Muscle layer of colon (tissue), 2 donors: ENCODE data around the gene ARHGAP25.

Experiments used
- H3K27ac ChIP-seq: one replicate; pipeline ENCODE4 v1.7.0; 2013; ENCODE audit warnings: low read depth, mild to moderate bottlenecking, low read length, moderate library complexity
- H3K27me3 ChIP-seq, 2 donors: one replicate each; pipeline ENCODE4 v1.7.0; 2013; ENCODE audit warnings: low read length in 2 of 2, mild to moderate bottlenecking in 2 of 2; ENCODE audit not compliant: insufficient read depth in 2 of 2, control insufficient read depth in 1 of 2
- H3K36me3 ChIP-seq: one replicate; pipeline ENCODE4 v1.7.0; 2013; ENCODE audit warnings: mild to moderate bottlenecking, low read length; ENCODE audit not compliant: insufficient read depth
- H3K4me1 ChIP-seq: one replicate; pipeline ENCODE4 v1.7.0; 2013; ENCODE audit warnings: mild to moderate bottlenecking, low read length; ENCODE audit not compliant: insufficient read depth
- H3K4me3 ChIP-seq, 2 donors: one replicate each; pipeline ENCODE4 v1.7.0; 2013; ENCODE audit warnings: low read length in 2 of 2, low read depth in 1 of 2, mild to moderate bottlenecking in 1 of 2, moderate library complexity in 1 of 2
- H3K9ac ChIP-seq: one replicate; pipeline ENCODE4 v1.7.0; 2013; ENCODE audit warnings: low read length
- H3K9me3 ChIP-seq: one replicate; pipeline ENCODE4 v1.7.0; 2013; ENCODE audit warnings: mild to moderate bottlenecking, low read length
- donor health status: abdominal sarcoma.
- donor health status: Adenocarcinoma of cecum.

ARHGAP25 gene

GRCh38 chr2:68721482-68722101 is 13.0 kb upstream of the ARHGAP25 start:
- Histone ChIP-seq H3K36me3 (no peaks in the 10 kb centered on the region), H3K27ac (no peak overlapping the region), H3K4me3 (no peak overlapping the region), H3K9me3 (no peaks in the 10 kb centered on the region), H3K9ac (no peak overlapping the region), H3K27me3 (no peaks in the 10 kb centered on the region), H3K4me1 (no peaks in the 10 kb centered on the region)

GRCh38 chr2:68722712-68723111 is 11.9 kb upstream of the ARHGAP25 start:
- Histone ChIP-seq H3K4me1 (no peaks in the 10 kb centered on the region), H3K9ac (no peak overlapping the region), H3K27ac (no peak overlapping the region), H3K36me3 (no peaks in the 10 kb centered on the region), H3K4me3 (no peak overlapping the region), H3K9me3 (no peaks in the 10 kb centered on the region), H3K27me3 (no peaks in the 10 kb centered on the region)

GRCh38 chr2:68723181-68723580 is 11.4 kb upstream of the ARHGAP25 start:
- H3K4me1 ChIP-seq: no peaks in the 10 kb centered on the region
- no peak overlapping the region for H3K4me3 ChIP-seq
- no peak overlapping the region for H3K27ac ChIP-seq
- no peaks in the 10 kb centered on the region for H3K9me3 ChIP-seq
- no peaks in the 10 kb centered on the region for H3K27me3 ChIP-seq
- H3K9ac ChIP-seq: no peak overlapping the region
- H3K36me3 ChIP-seq: no peaks in the 10 kb centered on the region

- H3K27ac ChIP-seq: no peak overlapping the region
- H3K9me3 ChIP-seq: no peaks in the 10 kb centered on the region
- H3K4me1 ChIP-seq: no peaks in the 10 kb centered on the region
- no peaks in the 10 kb centered on the region for H3K36me3 ChIP-seq
- H3K27me3 ChIP-seq: no peaks in the 10 kb centered on the region
- H3K9ac ChIP-seq: no peak overlapping the region
- no peak overlapping the region for H3K4me3 ChIP-seq
These were observed 8.5 kb upstream of the ARHGAP25 start for GRCh38 chr2:68726100-68726499.

- no peak overlapping the region for H3K4me3 ChIP-seq
- H3K4me1 ChIP-seq: no peaks in the 10 kb centered on the region
- H3K36me3 ChIP-seq: no peaks in the 10 kb centered on the region
- no peak overlapping the region for H3K27ac ChIP-seq
- H3K27me3 ChIP-seq: no peaks in the 10 kb centered on the region
- H3K9me3 ChIP-seq: no peaks in the 10 kb centered on the region
- no peak overlapping the region for H3K9ac ChIP-seq
These were observed 7.8 kb upstream of the ARHGAP25 start for GRCh38 chr2:68726608-68727367.

- no peak overlapping the region for H3K27ac ChIP-seq
- no peak overlapping the region for H3K9ac ChIP-seq
- H3K36me3 ChIP-seq: no peaks in the 10 kb centered on the region
- H3K27me3 ChIP-seq: no peaks in the 10 kb centered on the region
- no peak overlapping the region for H3K4me3 ChIP-seq
- H3K9me3 ChIP-seq: no peaks in the 10 kb centered on the region
- no peaks in the 10 kb centered on the region for H3K4me1 ChIP-seq
These were observed 6.8 kb upstream of the ARHGAP25 start for GRCh38 chr2:68727683-68728375.

GRCh38 chr2:68730828-68731227 is 3.8 kb upstream of the ARHGAP25 start:
- H3K4me3 ChIP-seq: no peak overlapping the region
- no peak overlapping the region for H3K9ac ChIP-seq
- no peak overlapping the region for H3K27ac ChIP-seq
- H3K36me3 ChIP-seq: no peaks in the 10 kb centered on the region
- H3K4me1 ChIP-seq: no peaks in the 10 kb centered on the region
- no peaks in the 10 kb centered on the region for H3K9me3 ChIP-seq
- no peaks in the 10 kb centered on the region for H3K27me3 ChIP-seq

GRCh38 chr2:68732036-68732932 is 2.3 kb upstream of the ARHGAP25 start:
- no peak overlapping the region for H3K27ac ChIP-seq
- no peaks in the 10 kb centered on the region for H3K36me3 ChIP-seq
- H3K27me3 ChIP-seq: no peaks in the 10 kb centered on the region

GRCh38 chr2:68733365-68733764 is 1.2 kb upstream of the ARHGAP25 start:
- no peaks in the 10 kb centered on the region for H3K27me3 ChIP-seq
- no peak overlapping the region for H3K4me3 ChIP-seq
- H3K4me1 ChIP-seq: no peaks in the 10 kb centered on the region
- no peaks in the 10 kb centered on the region for H3K9me3 ChIP-seq
- H3K27ac ChIP-seq: no peak overlapping the region
- H3K36me3 ChIP-seq: no peaks in the 10 kb centered on the region
- H3K9ac ChIP-seq: no peak overlapping the region

More at GRCh38 chr2:68732036-68732932, 2.3 kb upstream of the ARHGAP25 start:
- no peak overlapping the region for H3K9ac ChIP-seq
- H3K4me3 ChIP-seq: no peak overlapping the region
- H3K4me1 ChIP-seq: no peaks in the 10 kb centered on the region
- H3K9me3 ChIP-seq: no peaks in the 10 kb centered on the region

GRCh38 chr2:68734176-68734575 is 435 bp upstream of the ARHGAP25 start:
- Histone ChIP-seq H3K27ac (no peak overlapping the region), H3K9ac (no peak overlapping the region), H3K4me1 (no peaks in the 10 kb centered on the region), H3K9me3 (no peaks in the 10 kb centered on the region), H3K27me3 (no peaks in the 10 kb centered on the region), H3K4me3 (no peak overlapping the region), H3K36me3 (no peaks in the 10 kb centered on the region)

GRCh38 chr2:68736086-68736485 is 1.5 kb downstream of the ARHGAP25 start:
- no peak overlapping the region for H3K9ac ChIP-seq

More at GRCh38 chr2:68736086-68736485, 1.5 kb downstream of the ARHGAP25 start:
- Histone ChIP-seq H3K4me1 (no peaks in the 10 kb centered on the region), H3K9me3 (no peaks in the 10 kb centered on the region), H3K27ac (no peak overlapping the region), H3K36me3 (no peaks in the 10 kb centered on the region), H3K4me3 (no peak overlapping the region), H3K27me3 (no peaks in the 10 kb centered on the region)
